GM12892 (cell line): ENCODE data around the gene GAL3ST2. TPM values are rescaled to one million over a fixed set of nuclear protein-coding genes. Genes with fewer than 3 reads are reported as not detected.

Experiments used
- DNase-seq: peaks from one replicate; pipeline ENCODE4 v3.0.0; 2011; ENCODE audit not compliant: insufficient read length
- FAIRE-seq: peaks from 2 replicates; lab custom pipeline; 2011; peaks lifted over from hg19 to GRCh38; lab: Jason Lieb, UNC
- POLR2A ChIP-seq: IDR thresholded peaks from 2 replicates; pipeline ENCODE4 v1.6.1; 2011; ENCODE audit warnings: low read depth, low read length, control low read depth
- POLR2AphosphoS5 ChIP-seq: IDR thresholded peaks from 2 replicates; pipeline ENCODE4 v1.6.1; 2011; ENCODE audit warnings: low read depth, low read length, control low read depth
- TAF1 ChIP-seq: IDR thresholded peaks from 2 replicates; pipeline ENCODE4 v1.6.1; 2011; ENCODE audit warnings: low read depth, mild to moderate bottlenecking, control low read depth, low read length, borderline replicate concordance
- polyA plus RNA-seq: library from polyadenylated mRNA; unstranded; fragments of >200 nt; gene quantifications from one replicate; pipeline ENCODE4 v1.2.1, GENCODE V29; 2012; ENCODE audit warnings: missing spikeins, inconsistent platforms; ENCODE audit not compliant: missing spikeins

Gene GAL3ST2
- not detected for polyA plus RNA-seq

DNA sequence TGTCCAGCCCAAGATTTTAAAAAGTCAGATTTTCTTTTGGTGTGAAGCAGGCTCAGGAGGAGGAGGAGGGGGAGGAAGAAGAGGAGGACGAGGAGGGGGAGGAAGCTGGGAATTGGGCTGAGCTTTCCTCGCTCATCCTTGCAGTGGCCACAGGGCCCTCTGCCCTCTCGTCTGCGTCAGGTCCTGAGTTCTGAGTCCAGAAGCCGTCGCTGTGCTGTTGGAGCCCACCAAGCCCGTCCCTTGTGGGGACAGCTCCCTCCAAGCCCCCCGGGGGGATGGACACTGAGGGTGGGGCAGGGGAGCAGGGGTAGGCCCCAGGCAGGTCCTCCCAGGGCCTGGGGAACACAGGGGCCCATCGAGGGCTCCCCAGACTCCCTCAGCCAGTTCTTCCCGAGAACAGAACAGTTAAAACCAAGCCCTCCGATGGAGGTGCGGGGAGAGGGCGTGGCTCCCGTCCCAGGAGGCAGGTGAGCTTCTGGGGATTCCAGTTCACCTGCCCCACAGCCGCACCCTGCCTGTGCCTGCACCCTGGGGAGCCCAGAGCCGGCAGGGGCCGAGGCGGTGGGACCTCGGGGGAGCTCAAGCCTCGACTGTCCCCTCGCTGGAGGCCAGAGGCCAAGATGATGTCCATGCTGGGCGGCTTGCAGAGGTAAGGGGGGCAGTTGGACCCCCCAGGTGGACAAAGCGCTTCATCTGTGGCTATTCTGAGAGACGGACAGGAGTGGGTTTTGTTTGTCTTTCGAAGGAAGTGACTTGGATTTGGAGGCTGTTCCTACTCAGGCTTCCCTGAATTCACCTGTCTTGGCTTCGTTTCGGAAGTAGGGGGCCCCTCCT is at the start of gene GAL3ST2:
TSS of gene GAL3ST2 (plus strand) at position 487 of the 834 bp plus-strand sequence. CDS start at position 621, 134 bp downstream.
- no peak for FAIRE-seq
- TF ChIP-seq TAF1, result no peak
- no peak for DNase-seq

DNA sequence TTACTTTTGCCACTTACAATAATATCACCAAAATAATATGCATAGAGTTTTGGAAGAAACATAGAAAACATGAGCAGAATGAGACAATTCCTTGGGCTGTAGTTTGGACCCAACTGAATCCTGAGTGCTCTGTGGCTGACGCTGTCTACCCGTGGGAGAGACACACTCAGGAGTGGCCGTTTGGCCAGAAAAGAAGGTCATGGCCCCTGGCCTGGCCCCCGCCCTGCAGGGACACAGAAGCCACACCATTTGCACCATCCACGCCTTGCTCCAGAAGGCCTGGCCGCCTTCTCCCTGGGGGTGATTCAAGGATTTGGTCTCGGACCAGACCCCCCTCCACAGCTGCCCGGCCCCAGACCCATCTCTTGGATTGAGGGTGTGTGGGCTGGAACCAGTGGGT is 48.6 kb upstream of the GAL3ST2 start:
- FAIRE-seq (no peak), DNase-seq (no peak)
- TF ChIP-seq POLR2AphosphoS5 (no peak), POLR2A (no peak), TAF1 (no peak)

DNA sequence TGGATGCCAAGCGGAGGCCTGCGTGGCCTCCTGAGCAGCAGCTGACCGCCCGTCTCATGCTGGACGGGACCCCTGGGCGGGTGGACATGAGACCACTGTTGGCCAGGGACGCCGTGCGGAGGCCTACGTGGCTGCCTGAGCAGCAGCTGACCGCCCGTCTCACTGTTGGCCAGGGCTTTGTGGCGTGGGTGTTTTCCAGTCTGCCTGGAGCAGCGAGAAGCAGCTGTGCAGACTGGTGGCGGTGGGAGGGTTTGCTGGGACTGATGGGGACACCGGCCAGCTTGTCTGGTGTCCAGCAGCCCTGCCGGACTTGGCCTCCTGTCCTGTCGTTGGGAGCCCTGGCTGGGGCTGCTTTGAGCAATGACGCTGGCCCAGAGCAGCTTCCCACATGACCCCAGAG is 48.0 kb upstream of the GAL3ST2 start:
- FAIRE-seq (no peak), DNase-seq (no peak)
- TF ChIP-seq POLR2AphosphoS5 (no peak), POLR2A (no peak), TAF1 (no peak)

DNA sequence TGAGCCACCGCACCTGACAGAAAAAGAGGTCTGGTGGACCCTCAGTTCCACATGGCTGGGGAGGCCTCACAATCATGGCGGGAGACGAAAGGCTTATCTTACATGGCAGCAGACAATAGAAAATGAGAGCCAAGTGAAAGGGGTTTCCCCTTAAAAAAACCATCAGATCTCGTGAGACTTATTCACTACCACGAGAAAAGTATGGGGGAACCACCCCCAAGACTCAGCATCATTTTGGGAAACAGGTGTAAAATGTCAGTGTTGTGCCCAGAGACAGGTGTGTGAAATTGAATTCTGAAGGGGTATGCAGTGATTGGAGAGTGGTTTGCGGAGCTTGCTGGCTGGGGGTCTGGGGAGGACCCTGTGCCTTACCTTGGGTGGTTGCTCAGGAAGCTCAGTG is 46.8 kb upstream of the GAL3ST2 start:
- TF ChIP-seq TAF1, result no peak
- DNase-seq (no peak), FAIRE-seq (no peak)

DNA sequence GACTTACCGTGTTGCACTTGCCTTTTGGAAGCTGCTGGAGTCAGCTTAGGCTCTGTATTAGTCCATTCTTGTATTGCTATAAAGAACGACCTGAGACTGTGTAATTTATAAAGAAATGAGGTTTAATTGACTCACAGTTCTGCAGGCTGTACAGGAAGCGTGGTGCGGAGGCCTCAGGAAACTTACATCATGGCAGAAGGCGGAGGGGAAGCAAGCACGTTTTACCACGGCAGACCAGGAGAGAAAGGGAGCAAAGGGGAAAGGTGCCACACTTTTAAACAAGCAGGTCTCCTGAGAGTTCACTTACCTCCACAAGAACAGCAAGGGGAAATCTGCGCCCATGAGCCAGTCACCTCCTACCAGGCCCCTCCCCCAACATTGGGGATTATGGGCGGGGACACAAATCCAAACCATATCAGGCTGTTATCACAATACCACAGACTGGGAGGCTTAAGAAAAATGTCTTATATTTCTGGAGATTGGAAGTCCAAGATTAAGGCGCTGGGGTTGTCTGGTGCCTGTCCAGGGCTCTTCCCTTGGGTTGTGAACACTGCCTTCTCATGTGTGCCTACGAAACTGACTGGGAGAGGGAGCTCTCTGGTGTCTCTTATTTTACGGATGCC is 45.8 kb upstream of the GAL3ST2 start:
- no peak for FAIRE-seq
- DNase-seq, result no peak
- TF ChIP-seq TAF1, result no peak
- TF ChIP-seq POLR2A, result no peak
- no peak for TF ChIP-seq POLR2AphosphoS5

DNA sequence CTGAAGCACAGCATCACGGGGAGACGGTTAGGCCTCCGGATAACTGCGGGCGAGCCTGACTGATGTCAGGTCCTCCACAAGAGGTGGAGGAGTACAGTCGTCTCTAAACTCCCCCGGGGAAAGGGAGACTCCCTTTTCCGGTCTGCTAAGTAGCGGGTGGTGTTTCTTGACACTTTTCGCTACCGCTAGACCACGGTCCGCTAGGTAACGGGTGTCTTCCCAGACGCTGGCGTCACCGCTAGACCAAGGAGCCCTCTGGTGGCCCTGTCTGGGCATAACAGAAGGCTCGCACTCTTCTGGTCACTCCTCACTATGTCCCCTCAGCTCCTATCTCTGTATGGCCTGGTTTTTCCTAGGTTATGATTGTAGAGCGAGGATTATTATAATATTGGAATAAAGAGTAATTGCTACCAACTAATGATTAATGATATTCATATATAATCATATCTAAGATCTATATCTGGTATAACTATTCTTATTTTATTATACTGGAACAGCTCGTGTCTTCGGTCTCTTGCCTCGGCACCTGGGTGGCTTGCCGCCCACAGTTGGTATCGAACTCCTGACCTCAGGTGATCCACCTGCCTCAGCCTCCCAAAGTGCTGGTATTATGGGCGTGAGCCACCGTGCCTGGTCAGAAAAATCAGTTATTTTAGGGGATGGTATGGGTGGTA is 44.0 kb upstream of the GAL3ST2 start:
- peak; percentile 10 for DNase-seq
- peak; percentile 48 for FAIRE-seq

DNA sequence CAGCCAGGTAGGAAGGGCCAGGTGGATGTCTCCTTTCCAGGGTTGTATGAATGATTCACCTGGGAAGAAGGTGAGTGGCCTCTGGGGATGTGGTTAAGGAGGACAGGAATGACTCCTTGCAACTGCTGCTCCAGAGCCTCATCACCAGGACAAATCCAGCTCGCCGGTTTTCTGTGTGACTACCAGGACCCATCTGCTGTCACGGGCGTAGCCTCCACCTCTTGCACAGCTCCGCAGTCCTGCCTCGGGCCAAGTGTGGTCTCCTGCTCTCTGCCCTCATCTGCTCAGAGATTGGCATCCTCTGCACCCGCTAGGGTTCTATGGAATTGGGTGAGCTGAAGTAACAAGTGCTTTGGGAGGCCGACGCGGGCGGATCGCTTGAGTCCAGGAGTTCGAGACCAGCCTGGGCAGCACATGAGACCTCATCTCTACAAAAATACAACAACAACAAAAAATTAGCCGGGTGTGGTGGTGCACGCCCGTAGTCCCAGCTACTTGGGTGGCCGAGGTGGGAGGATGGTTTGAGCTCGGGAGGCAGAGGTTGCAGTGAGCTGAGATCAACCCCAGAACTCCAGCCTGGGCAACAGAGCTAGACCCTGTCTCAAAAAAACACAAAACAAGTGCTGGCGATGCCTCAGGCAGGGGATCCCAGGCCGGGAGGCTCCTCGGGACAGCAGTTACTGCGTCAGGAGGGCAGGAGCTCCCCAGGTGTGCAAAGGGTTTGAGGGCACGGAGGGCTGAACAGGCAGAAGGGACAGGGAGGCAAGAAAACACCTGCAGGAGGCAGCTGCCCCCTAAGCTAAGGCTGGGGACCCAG is 43.0 kb upstream of the GAL3ST2 start:
- DNase-seq, result no peak
- FAIRE-seq, result peak; percentile 70
- TF ChIP-seq TAF1 (no peak), POLR2A (no peak), POLR2AphosphoS5 (no peak)

DNA sequence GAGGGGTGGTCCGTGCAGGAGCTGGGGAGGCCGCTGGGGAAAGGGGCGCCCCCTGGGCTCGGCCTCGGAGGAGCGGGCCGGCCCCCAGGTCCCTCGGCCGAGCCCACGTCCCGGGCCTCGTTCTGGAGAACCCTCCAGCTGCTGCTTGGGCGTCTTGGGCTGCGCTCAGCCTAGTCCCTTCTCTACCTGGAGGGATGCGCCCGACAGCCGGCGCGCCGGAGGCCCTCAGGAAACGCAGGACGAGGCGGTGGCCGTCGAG is 42.5 kb upstream of the GAL3ST2 start:
- TF ChIP-seq TAF1 (no peak), POLR2A (no peak), POLR2AphosphoS5 (no peak)
- FAIRE-seq, result no peak
- DNase-seq, result no peak

DNA sequence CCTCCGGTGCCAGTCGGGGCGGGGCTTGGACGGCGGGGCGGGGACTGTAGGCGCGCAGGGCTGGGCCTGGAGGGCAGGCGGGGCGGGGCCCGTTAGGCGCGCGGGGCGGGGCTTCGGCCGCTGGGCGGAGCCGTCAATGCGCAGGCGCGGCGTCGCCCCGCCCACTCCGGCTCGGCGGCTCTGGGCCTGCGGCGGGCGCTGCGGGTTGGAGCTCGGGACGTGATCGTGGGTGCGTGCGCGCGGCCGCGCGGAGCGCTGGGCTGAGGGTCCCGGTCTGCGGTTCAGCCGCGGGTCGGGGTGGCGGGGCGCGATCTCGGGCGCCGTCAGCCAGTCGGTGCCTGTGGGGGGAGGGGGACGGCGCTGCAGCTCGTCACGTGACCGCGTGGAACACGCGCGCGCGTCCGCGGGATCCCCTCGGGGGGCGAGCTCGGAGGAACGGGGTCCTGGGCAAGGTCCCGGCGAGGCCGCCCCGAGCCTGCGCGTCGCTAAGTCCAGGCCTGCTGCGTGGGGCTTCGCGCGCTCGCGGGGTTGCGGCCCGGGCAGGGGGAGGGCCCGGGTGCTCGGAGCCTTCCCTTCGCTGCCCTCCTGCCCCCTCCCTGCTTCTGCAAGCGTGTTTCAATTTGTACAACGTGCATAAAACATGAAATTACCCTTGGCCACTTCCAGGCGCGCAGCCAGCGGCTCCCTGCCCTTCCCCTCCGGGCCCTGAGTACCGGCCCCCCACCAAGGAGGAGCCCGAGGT is 42.0 kb upstream of the GAL3ST2 start, which contains the start of gene D2HGDH:
TSS of gene D2HGDH (plus strand) at position 164 of the 742 bp plus-strand sequence. CDS start 595 bp downstream, outside the sequence.
- TF ChIP-seq TAF1, result no peak
- peak; percentile 68; the same call in 1 of the 2 replicates for TF ChIP-seq POLR2A
- peak; percentile 67 for TF ChIP-seq POLR2AphosphoS5
- FAIRE-seq, result peak; percentile 98
- DNase-seq, result peak; percentile 88

DNA sequence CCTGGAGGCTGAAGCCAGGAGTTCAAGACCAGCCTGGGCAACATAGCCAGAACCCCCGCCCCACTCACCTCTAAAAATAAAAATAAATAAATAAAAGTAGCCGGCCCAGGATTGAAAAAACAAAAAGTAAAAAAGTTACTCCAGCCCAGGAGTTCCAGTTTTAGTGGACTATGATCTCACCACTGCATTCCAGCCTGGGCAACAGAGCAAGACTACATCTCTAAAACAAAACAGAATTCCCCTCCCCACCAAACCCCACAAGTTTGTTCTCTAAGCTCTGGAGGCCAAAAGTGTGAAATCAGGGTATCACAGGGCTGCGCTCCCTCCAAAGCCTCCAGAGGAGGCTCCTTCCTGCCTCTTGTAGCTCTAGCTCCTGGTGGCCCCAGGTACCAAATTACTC is 40.5 kb upstream of the GAL3ST2 start:
- FAIRE-seq, result no peak
- TF ChIP-seq TAF1 (no peak), POLR2AphosphoS5 (no peak), POLR2A (no peak)

DNA sequence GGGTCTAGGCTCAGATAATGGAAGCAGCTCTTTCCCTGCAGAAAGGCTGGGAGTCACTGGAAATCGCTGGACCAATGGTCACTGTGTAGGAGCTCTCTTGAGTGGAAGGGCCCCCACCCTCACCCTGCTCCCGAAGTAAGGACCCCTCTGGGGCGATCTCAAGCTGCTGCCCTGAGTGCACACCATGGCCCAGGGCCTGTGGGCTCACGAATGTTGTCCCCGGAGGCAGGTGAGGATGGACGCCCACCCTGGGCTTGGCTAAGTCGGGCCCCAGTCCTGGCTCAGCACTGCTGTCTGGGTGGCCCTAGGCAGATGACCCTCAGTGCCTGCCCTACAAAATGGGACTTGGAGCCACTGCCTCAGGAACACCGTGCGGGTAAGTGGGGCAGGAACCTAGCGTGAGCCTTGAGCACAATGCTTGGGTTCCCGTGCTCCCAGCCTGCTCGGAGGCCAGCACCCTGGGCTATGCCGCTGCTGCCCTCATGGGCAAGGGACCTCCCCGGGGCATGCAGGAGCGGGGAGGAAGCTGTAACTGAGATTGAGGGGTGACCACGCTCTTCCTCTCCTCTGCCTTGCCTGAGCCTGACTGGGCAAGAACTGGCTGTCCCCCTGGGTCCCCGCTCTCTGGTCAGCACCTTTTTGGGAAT is 38.5 kb upstream of the GAL3ST2 start:
- TF ChIP-seq POLR2AphosphoS5 (no peak), TAF1 (no peak), POLR2A (no peak)

More for the DNA sequence above, 40.5 kb upstream of the GAL3ST2 start:
- no peak for DNase-seq

More for the DNA sequence above, 38.5 kb upstream of the GAL3ST2 start:
- FAIRE-seq (no peak), DNase-seq (no peak)
